Measurements from ENCODE around the gene ATG13. TPM values are rescaled to one million over a fixed set of nuclear protein-coding genes. Genes with fewer than 3 reads are reported as not detected.

Gene ATG13
- total and polyA plus RNA-seq, 4 donors: 36.3 to 49.9 (median 41.2) TPM

GRCh38 chr11:46695345-46696211 lies 78.2 kb downstream of the ATG13 start:
- TF ChIP-seq EGR1 (IDR thresholded peaks at IDR 0.05; ENCODE audit: low read depth in 2 of 2) (no peak), MAX (IDR thresholded peaks at IDR 0.05) (no peak), HNF4G (IDR thresholded peaks at IDR 0.05) (no peak), NR2F2 (IDR thresholded peaks at IDR 0.05) (no peak)
- Histone ChIP-seq H3K27ac (ENCODE audit: low read depth in 1 of 2, low read length in 2 of 2) (peak overlapping the region; percentile 22 to 34), H3K9me3 (ENCODE audit: control insufficient read depth in 4 of 4, low read length in 3 of 4) (no peaks in the 10 kb centered on the region), H3K4me1 (ENCODE audit: control insufficient read depth in 4 of 4, insufficient read depth in 4 of 4, low read length in 3 of 4) (peaks cover 8 to 38% (median 25%) of the 10 kb centered on the region in 4 donors), H3K9ac (ENCODE audit: low read depth in 1 of 2, low read length in 2 of 2) (no peak overlapping the region), H3K27me3 (ENCODE audit: control insufficient read depth in 4 of 4, insufficient read depth in 4 of 4, low read length in 3 of 4) (no peaks in the 10 kb centered on the region), H3K4me3 (ENCODE audit: low read depth in 1 of 3, low read length in 3 of 3) (no peak overlapping the region), H3K36me3 (ENCODE audit: control insufficient read depth in 4 of 4, insufficient read depth in 3 of 4, low read depth in 1 of 4, low read length in 3 of 4) (peaks cover 17 to 42% (median 24%) of the 10 kb centered on the region in 4 donors)
- WGBS: 83% methylated on average over 12 of the region's 12 CpGs
- DNase-seq (ENCODE audit: low spot score): no peak

DNA sequence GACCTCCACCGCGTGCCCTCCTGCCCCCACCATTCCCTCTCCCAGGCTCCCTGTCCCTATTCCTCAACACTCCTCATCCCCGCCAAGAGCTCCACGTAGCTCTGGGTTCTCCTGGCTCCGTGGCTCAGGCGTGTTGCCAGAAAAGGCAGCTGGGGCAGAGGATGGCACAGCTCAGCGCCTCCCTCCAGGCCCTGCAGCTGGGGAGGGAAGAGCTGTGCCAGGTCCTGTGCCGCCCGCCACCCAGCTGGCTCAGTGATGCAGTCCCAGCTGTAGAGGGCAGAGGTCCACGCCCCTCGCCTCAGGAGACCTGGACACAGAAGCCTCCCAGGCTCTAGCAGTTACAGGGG lies 78.8 kb downstream of the ATG13 start:
- peaks cover 8 to 38% (median 25%) of the 10 kb centered on the region in 4 donors for H3K4me1 ChIP-seq (ENCODE audit: control insufficient read depth in 4 of 4, insufficient read depth in 4 of 4, low read length in 3 of 4)
- peaks cover 17 to 38% (median 23%) of the 10 kb centered on the region in 4 donors for H3K36me3 ChIP-seq (ENCODE audit: control insufficient read depth in 4 of 4, insufficient read depth in 3 of 4, low read depth in 1 of 4, low read length in 3 of 4)
- H3K4me3 ChIP-seq (ENCODE audit: low read depth in 1 of 3, low read length in 3 of 3): no peak overlapping the region
- no peaks in the 10 kb centered on the region for H3K9me3 ChIP-seq (ENCODE audit: control insufficient read depth in 4 of 4, low read length in 3 of 4)
- H3K27me3 ChIP-seq (ENCODE audit: control insufficient read depth in 4 of 4, insufficient read depth in 4 of 4, low read length in 3 of 4): no peaks in the 10 kb centered on the region
- TF ChIP-seq RXRA (IDR thresholded peaks at IDR 0.05) (peak; percentile 66 to 78), GABPA (IDR thresholded peaks at IDR 0.05 in 1 of 2, conservative IDR thresholded peaks at IDR 0.05 in 1 of 2) (peak in 1 of 2 donors; percentile 25), SP1 (IDR thresholded peaks at IDR 0.05) (peak; percentile 16), TAF1 (conservative IDR thresholded peaks at IDR 0.05) (no peak), RAD21 (IDR thresholded peaks at IDR 0.05) (peak; percentile 27 to 60), HNF4A (conservative IDR thresholded peaks at IDR 0.05) (peak; percentile 24 to 38), FOXA1 (IDR thresholded peaks at IDR 0.05) (no peak), EGR1 (IDR thresholded peaks at IDR 0.05; ENCODE audit: low read depth in 2 of 2) (no peak)
- no peak overlapping the region for H3K9ac ChIP-seq (ENCODE audit: low read depth in 1 of 2, low read length in 2 of 2)
- 43% methylated on average over 11 of the region's 11 CpGs for WGBS
- DNase-seq (ENCODE audit: low spot score): no peak
- peak overlapping the region; percentile 22 to 34 for H3K27ac ChIP-seq (ENCODE audit: low read depth in 1 of 2, low read length in 2 of 2)

DNA sequence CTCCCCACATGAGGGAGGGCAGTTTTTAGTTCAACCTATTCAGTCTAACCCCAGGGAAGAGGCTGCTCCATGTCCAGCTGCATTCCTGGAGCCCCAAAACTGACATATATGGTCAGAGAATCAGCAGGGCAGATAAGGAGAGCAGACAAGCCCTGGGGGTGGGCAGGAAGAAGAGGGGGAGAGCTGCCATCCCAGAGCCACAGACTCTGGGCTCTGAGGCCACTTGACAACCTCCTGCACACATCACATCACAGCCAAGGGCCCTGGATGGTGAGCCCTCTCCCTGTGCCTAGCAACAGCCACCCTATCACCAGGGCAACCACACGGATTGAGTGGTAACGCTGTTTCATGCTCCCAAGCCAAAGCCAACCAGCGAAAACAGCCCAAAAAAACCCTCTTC lies 80.0 kb downstream of the ATG13 start:
- no peak for TF ChIP-seq EGR1 (IDR thresholded peaks at IDR 0.05; ENCODE audit: low read depth in 2 of 2)
- TF ChIP-seq SP1 (IDR thresholded peaks at IDR 0.05): no peak
- TF ChIP-seq FOXA2 (IDR thresholded peaks at IDR 0.05): no peak
- TF ChIP-seq GABPA (IDR thresholded peaks at IDR 0.05 in 1 of 2, conservative IDR thresholded peaks at IDR 0.05 in 1 of 2): no peak
- no peak for TF ChIP-seq YY1 (IDR thresholded peaks at IDR 0.05)
- no peak for TF ChIP-seq RAD21 (IDR thresholded peaks at IDR 0.05)
- TF ChIP-seq CTCF (IDR thresholded peaks at IDR 0.05; ENCODE audit: low read depth, low read length, missing input control): no peak
- TF ChIP-seq FOXA1 (IDR thresholded peaks at IDR 0.05): no peak
- no peak for TF ChIP-seq MAX (IDR thresholded peaks at IDR 0.05)
- no peak for TF ChIP-seq TAF1 (conservative IDR thresholded peaks at IDR 0.05)
- TF ChIP-seq HNF4G (IDR thresholded peaks at IDR 0.05): no peak
- TF ChIP-seq, protein P1, sequence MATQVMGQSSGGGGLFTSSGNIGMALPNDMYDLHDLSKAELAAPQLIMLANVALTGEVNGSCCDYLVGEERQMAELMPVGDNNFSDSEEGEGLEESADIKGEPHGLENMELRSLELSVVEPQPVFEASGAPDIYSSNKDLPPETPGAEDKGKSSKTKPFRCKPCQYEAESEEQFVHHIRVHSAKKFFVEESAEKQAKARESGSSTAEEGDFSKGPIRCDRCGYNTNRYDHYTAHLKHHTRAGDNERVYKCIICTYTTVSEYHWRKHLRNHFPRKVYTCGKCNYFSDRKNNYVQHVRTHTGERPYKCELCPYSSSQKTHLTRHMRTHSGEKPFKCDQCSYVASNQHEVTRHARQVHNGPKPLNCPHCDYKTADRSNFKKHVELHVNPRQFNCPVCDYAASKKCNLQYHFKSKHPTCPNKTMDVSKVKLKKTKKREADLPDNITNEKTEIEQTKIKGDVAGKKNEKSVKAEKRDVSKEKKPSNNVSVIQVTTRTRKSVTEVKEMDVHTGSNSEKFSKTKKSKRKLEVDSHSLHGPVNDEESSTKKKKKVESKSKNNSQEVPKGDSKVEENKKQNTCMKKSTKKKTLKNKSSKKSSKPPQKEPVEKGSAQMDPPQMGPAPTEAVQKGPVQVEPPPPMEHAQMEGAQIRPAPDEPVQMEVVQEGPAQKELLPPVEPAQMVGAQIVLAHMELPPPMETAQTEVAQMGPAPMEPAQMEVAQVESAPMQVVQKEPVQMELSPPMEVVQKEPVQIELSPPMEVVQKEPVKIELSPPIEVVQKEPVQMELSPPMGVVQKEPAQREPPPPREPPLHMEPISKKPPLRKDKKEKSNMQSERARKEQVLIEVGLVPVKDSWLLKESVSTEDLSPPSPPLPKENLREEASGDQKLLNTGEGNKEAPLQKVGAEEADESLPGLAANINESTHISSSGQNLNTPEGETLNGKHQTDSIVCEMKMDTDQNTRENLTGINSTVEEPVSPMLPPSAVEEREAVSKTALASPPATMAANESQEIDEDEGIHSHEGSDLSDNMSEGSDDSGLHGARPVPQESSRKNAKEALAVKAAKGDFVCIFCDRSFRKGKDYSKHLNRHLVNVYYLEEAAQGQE (IDR thresholded peaks at IDR 0.05): no peak
- TF ChIP-seq NR2F2 (IDR thresholded peaks at IDR 0.05): no peak
- TF ChIP-seq, protein P2, sequence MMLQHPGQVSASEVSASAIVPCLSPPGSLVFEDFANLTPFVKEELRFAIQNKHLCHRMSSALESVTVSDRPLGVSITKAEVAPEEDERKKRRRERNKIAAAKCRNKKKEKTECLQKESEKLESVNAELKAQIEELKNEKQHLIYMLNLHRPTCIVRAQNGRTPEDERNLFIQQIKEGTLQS (IDR thresholded peaks at IDR 0.05): no peak
- Histone ChIP-seq H3K27ac (ENCODE audit: low read depth in 1 of 2, low read length in 2 of 2) (peak overlapping the region; percentile 2 to 4), H3K4me1 (ENCODE audit: control insufficient read depth in 4 of 4, insufficient read depth in 4 of 4, low read length in 3 of 4) (peaks cover 8 to 48% (median 34%) of the 10 kb centered on the region in 4 donors), H3K36me3 (ENCODE audit: control insufficient read depth in 4 of 4, insufficient read depth in 3 of 4, low read depth in 1 of 4, low read length in 3 of 4) (peaks cover 15 to 31% (median 19%) of the 10 kb centered on the region in 4 donors), H3K27me3 (ENCODE audit: control insufficient read depth in 4 of 4, insufficient read depth in 4 of 4, low read length in 3 of 4) (no peaks in the 10 kb centered on the region), H3K9ac (ENCODE audit: low read depth in 1 of 2, low read length in 2 of 2) (no peak overlapping the region), H3K9me3 (ENCODE audit: control insufficient read depth in 4 of 4, low read length in 3 of 4) (no peaks in the 10 kb centered on the region), H3K4me3 (ENCODE audit: low read depth in 1 of 3, low read length in 3 of 3) (no peak overlapping the region)
- WGBS: 71% methylated on average over 3 of the region's 3 CpGs
- DNase-seq (ENCODE audit: low spot score): no peak

Measured in liver (tissue), 9 donors.